Stimulated activated CD8-positive, alpha-beta memory T cell treated with anti-CD3 and anti-CD28 coated beads, Interleukin-15, amount 100 ng/mL, for 24 hours (primary cell): ENCODE data around the gene PAPPA2.
"Not testable (repeated sequence)": the region's sequence is repeated elsewhere in the genome, so short reads cannot be mapped to it uniquely, and the experiment has no call there.

Source experiments
- DNase-seq: peaks from one replicate; pipeline ENCODE4 v3.0.0-alpha.2; 2020; ENCODE audit warnings: low read depth

PAPPA2 gene

DNA sequence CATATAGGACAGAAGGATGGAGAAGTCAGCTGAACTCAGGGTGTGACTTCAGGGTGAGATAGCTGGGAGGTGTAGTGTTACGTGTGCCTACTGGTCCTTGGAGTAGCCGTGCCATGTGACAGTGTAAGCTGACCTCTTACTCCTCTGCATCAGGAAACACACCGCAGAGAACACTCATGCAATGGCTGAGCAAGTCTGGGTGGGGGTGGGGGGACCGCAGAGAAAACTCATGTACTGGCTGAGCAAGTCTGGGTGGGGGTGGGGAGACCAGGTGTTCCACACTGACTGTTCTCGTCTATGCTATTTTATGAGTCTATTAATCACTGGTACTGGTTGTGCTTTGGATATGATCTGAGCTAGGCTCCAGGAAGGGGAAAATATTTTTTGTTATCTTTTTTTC is 233.1 kb downstream of the PAPPA2 start:
- DNase-seq = no peak

DNA sequence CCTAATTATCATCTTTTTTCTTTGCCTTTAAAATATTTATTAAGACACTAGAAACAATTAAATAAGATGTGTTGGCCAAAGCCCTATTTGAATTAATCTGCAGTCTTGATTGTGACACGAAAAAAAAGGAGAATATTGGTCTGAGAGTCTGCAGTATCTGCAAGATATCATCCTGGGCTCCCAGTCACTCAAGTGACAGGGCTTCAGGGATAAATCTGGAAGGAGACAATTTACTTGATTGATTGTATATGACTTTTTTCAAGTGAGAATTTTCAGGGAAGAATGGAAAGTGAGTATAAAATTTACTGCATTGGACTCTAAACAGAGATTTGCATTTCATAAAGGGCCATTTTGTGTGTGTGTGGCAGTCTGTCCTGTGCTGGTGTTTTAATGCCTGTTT is 233.7 kb downstream of the PAPPA2 start:
- no peak for DNase-seq

DNA sequence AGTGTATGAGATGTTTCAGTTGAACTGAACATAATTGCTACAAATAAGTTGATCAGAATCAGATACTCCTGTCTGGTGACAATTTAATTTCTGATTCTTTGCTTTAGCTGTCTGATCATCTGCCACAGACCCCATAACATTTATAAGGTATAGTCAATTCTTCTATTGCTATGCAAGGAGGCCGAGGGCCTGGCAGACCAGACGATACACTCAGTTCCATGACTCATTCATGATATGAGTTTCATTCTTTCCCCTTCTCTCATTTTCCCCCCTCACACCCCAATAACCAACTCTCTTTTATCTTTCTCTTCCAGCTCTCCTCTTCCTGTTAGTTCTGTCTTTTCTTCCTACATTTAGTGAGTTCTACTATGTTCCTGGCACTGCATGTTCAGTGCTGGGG is 236.8 kb downstream of the PAPPA2 start:
- DNase-seq = no peak

DNA sequence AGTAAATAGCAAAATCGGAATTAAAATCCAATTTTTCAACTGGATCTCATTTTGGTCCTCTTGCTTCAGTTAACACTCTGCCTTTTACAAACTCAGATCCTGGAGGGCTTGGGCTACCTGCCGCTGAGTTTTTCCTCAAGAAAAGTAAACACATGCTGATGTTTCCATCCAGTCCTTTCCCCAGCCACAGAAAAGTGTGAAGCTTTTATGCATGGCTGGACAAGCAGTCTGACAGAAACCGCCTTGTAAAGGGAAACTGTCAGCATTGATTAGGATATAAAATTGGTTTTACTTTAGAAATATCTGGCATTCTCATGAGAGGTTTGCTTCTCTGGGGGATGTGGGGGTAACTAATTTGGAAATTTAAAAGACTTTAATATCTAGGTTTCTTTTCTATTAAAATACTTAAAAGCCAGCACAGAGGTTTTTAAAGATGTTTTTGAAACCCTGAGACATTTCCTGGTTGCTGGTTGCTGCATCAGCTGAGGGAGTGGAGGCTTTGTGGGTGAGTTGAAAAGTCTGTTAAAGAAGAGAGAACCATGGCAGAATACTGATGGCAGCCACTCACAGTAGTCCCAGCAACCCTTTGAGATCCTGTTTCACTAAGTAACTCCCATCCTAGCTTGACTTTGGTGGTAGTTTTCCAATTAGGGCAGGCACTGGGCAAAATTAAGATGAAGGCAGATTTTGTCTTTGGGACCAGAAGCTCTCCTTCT is 238.3 kb downstream of the PAPPA2 start:
- no peak for DNase-seq

DNA sequence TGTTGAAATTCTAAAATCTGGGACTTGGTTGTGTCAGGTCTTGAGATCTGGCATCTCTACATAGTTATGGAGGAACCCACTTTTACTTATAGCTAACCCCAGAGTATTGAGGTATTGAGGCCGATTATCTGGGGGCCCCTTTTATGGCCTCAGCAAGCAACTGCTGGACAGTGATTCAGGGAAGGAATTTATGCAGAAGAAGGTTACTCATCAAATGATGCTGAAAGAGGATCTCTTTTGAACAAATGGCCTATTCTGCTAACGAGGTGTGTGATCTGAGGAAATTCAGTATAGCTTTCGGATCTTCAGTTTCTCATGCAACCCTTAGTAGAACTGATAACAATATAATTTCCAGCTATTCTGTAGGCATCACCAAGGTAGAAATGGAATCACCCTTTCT is 239.9 kb downstream of the PAPPA2 start:
- no peak for DNase-seq

DNA sequence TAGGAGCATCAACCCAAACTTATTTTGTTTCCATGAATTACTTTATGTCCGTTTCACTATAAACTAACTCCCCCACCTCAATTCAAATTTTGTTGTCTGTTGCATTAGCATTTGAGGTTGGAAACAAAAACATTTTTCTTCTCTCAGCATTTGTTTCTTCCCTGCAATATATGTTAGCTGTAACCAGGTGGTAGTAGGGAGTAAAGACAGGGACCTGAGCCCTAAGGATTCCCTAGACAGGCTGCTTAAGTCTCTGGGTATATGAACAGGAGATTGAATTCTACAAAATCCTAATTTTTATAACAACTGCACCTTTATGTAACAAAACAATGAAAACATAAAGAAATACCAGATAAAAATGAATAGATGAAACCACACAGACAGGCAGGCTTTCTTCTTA is 242.6 kb downstream of the PAPPA2 start:
- DNase-seq = no peak

DNA sequence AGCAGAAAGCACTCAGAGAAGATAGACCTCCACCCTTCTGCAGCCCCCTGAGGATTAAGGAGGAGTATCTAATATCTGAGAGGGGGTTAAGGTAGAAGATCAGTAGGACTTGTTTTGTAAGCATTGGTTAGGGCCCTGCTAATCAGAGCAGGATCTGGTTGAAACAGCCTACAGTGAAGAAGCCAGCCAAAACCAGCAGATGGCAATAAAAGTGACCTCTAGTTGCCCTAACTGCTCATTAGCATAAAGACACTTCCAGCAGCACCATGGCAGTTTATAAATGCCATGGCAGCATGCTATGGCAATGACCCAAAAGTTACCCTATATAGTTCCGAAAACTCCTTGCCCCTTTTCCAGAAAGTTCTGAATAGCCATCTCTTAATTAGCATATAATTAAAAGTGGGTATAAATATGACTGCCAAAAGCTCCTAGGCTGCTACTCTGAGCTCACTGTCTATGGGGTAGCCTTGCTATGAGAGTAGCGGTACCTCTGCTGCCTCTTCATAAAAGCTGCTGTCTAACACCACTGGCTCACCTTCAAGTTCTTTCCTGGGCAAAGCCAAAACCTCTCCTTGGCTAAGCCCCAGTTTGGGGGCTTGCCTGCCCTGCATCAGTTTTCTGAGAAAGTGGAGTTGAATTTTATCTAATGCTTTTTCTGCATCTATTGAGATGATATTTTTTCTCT is 254.2 kb downstream of the PAPPA2 start:
- DNase-seq = no peak

DNA sequence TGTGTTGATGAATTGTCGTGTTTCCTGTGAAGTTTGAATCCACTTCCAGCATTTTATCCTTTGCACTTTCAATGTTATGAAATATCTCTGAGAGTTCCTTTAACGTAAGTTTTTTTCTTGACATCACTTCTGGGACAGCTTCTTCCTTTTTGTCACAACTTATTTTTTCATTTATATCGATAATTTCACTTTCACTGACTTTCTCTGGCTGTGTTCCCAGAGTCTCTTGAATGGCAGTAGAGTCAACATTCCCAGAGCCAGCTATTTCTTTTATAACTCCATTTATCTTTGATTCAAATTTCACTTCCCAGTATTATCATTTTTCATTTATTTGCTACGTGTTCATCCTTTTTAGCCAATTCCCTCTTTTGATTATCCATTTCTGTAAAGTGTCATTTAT is 256.5 kb downstream of the PAPPA2 start:
- DNase-seq = no peak

DNA sequence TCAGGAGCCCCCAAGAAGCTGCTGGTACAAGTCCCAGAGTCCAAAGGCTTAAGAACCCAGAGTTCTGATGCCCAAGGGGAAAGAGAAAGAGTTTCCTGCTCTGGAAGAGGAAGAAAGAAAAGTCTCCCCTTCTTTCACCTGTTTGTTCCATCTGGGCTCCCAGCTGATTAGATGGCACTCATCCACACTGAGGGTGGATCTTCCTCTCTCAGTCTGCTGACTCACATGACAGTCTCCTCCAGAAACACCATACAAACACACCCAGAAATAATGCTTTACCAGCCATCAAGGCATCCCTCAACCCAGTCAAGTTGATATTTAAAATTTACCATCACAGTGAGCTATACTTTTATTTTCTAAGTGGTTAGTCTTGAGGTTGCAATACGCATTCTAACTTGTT is 257.9 kb downstream of the PAPPA2 start:
- no peak for DNase-seq

DNA sequence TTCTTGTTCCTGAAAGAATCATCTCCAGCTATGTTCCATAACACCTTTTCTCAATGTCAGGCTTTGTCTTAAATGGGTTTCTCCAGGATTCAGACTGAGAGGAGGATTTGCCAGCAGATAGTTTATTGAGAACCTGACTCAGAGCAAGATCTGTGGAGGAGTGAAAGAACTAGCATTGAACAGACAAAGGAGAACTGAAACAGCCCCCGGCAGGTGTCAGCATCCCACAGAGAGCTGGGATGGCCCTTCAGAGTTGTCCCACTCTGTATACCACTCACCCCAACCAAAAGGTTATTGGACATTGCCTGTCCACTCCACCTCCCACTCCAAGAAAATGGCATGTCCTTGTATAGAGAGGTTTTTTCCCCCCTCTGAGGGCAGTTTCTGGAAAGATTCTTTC is 270.7 kb downstream of the PAPPA2 start:
- no peak for DNase-seq

DNA sequence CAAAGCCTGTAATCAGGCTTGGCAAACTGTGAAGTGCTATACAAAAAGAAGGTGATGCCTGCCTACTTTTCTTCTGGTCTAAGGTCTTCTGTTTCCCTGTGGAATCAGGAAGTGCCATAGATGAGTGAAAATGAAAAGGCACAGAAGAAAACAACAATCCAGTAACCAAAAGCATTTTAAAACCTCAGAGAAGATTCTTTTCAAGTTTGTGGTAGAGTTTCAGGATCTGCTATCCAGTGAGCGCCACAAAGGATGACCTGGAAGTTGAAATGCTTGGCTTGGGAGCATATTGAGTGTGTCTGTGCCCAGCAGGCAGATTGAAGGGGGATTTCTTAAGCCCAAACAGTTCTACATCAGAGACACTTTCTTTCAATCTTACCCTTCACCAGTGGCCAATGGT is 272.2 kb downstream of the PAPPA2 start:
- no peak for DNase-seq

DNA sequence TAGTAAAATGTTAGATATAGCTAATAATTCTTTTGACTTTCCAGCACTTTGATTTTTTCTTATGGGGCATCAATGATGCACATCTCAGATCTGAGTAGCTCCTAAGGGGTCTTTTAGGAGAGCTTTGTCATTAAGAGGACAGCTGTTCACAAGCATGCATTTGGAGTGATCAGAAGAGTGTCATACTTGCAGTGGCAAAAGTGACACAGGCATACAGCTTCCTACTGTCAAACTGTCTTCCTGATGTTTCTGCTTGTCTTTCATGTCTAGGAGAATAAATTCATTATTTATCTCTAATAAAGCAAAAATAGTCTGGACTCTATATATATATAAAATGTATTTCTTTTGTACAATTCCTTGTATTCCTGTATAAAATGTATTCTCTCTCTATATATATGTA is 273.0 kb downstream of the PAPPA2 start:
- no peak for DNase-seq

DNA sequence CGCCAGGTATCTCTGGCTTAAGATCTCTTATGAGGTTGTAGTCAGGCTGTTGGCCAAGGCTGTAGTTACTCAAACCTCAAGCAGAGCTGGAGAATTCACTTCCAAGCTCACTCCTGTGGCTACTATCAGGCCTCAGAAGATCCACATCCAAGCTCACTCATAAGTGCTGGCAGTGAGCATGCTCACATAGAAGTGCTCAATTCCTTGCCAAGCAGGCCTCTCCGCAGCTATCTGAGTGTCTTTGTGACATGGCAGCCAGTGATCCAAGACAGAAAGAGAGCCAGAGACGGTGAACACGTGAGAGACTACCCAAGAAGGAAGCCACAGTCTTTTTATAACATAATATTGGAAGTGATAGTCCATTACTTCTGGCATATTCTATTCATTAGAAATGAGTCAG is 278.2 kb downstream of the PAPPA2 start:
- DNase-seq = no peak

DNA sequence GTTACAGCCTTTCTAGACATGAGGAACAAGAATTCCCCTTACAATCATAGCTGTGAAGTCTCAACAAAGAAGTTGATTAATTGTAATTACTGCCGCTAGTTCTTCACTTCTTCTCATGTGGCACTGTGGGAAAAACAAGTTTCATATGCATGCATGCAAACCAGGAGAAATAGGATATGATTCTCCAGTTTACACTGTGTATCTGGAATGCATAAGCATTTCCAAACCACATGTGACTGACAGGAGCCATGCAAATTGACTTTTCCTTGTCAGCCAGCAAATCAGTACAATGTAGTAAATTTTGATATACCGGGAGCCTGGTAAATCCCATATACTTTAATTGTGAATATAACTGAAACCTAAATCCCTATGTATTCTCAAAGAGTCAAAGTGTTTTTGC is 279.3 kb downstream of the PAPPA2 start:
- DNase-seq = no peak

DNA sequence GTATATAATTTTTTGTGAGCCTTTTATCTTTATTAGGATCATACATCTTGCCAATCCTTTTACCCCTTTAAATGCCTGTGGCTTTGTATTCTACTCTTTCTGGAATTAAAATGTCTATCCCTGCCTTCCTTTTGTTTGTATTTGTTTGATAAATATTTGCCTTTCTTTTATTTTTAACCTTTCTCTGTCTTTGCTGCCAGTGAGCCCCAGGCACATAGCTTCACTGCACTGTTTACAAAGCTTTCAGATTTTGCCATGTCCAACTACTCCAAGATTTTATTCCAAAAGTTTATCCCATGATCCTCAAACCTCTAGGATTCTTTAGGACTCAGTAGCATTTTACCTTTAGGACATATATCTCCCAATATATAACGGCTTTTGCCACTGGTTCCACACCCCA is 281.2 kb downstream of the PAPPA2 start:
- no peak for DNase-seq

DNA sequence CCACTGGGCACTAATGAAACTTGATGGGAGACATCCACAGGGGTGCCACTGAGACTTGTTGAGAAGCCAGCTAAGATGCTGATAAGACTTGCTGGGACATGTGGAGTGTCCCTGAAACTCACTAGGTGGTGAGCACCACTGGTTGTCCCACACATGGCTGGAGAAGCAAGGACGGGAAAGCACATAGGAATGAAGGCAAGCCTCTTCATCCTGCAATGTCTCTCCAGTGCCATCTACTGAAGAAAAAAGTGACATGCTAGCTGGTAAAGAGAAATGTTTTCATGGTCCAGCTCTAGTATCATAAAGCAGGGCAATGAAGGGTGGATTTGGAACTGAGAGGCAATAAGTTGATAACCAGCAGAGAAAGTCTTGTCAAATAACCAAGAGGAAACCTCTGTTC is 283.0 kb downstream of the PAPPA2 start:
- DNase-seq = no peak

DNA sequence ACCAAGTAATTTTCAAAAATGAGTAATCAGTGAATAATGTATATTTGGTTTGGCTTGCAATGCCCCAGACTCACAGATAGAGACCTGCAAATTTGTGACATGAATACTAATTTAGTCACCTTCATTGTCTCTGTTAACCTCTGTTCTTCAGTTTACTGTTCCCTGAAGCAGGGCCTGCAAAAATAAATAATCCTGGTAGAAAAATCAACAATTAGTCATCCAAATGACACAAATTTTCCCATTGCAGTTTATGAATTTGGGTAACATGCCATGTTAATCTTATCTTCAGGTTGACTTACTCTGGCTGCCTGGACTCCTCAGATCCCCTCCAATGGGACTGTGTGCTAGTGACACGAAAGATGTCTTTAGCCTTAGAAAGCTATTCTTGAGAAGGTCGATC is 289.5 kb downstream of the PAPPA2 start:
- no peak for DNase-seq

DNA sequence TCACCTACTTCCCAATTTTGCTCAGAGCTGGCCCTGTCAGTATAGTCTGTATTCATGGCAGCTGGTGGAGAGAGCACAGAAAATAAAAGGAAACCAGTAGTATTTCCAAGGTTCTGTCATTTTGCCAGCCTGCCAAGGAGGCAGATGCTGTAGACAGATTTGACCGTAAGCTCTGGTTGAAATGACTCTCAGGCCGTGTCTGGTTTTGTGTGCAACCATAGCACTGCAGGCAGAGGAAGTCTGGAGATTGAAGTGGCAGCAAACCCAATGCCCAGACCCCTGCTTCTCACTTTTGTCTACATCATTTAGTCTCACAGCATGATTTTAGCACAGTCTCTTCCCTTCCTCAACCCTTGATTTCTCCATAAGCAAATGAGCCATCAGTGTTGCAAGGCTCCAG is 291.7 kb downstream of the PAPPA2 start:
- no peak for DNase-seq

DNA sequence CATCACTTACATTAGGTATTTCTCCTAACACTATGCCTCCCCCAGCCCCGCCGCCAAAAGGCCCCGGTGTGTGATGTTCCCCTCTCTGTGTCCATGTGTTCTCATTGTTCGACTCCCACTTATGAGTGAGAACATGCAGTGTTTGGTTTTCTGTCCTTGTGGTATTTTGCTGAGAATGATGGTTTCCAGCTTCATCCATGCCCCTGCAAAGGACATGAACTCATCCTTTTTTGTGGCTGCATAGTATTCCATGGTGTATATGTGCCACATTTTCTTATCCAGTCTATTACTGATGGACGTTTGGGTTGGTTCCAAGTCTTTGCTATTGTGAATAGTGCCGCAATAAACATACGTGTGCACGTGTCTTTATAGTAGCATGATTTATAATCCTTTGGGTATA is 293.8 kb downstream of the PAPPA2 start:
- DNase-seq = not testable (repeated sequence)

DNA sequence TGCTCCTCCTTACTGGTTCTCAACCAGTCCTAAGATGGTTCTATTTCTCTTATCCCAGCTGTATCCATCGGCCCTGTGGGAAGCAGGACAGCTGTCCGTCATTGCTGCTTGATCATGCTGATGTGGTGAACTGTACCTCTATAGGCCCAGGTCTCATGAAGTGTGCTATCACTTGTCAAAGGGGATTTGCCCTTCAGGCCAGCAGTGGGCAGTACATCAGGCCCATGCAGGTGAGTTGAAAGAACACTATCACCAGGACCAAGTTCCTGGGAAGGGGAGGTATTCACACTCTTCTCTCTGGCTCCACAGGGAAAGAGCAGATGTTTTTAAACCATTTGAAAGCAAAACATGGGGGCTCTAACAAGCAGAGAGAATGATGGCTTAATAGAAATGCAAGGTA is 302.6 kb downstream of the PAPPA2 start:
- no peak for DNase-seq

DNA sequence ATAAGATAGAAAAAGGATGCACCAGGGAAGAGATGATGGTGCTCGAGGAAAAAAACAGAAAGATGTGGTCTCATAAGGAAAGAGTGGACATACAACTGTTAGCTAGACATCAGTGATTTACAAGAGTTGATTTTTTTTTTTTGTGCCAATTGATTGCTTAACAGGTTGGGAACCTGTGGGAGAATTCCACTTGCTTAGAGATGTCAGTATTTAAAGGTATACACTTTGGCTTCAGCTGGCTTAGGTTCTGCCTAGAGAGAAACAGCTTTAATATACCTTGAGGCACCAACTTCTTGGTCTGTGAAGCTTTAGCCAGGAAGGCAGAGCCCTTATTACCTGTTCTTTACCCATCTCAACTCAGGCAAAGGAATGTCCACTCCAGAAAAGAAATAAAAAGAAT is 303.8 kb downstream of the PAPPA2 start:
- no peak for DNase-seq

DNA sequence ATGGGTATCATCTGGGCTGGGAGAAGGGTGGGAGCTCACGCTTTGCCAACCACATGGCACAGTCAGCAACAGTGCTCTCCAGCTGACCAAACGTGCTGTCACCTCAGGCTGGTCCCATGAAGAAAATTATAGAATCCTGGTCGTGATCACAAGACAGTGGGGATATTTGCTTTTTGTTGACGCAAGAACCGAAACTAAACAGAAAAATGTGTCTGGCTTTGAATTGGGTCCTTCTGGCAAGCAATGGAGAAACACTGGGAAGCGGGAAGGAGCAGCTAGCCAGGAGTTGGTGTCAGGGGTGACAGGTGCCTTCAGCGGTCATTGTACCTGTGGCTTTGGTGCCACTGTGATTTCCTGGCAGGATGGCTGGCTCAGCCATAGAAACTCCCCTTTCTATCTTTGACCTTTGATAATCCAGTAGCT is 304.8 kb downstream of the PAPPA2 start:
- DNase-seq = no peak

DNA sequence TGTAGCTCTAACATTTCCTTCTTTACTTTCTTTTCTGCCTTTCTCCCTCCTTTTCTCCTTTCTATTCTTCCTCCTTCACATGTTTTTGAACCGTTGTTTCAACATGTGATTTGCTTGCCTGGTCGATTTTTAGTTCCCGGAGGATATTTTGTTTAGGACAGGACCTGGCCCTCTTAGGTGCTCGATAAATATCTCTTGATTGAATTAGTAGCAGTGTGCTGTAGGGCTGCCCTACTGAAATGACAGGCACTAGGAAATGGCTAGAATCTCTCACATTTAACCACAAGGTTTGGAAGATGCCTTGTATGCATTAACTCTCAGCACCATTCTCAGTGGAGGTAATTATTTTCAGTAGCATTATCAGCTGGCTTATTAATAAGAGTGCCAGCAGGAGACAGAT is 305.6 kb downstream of the PAPPA2 start:
- no peak for DNase-seq

DNA sequence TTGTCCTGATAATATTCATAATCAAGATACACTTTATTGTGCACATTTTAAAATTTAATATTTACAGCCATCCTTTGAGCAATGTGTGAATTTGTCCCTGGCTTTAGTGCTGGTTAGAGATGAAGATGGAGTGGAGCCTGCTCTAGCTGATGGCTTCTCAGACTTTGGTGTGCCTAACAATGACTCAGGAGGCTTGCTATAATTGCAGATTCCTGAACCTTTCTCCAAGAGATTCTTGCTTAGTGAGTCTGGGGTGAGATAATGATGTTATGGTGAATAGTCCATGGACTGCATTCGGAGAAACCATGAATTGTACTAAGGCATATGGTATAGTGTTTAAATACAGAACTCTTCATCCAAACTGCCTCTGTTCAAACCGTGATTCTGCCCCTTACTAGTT is 307.1 kb downstream of the PAPPA2 start:
- DNase-seq = no peak
